GM23338 (cell line): ENCODE data around the gene SNRPA1.

Experiments
- CREB1 ChIP-seq: fragments of 250-450 bp; sonication (Bioruptor Pico); IDR thresholded peaks from 2 replicates; pipeline ENCODE4 v1.5.0; 2020; ENCODE audit warnings: low read depth, mild to moderate bottlenecking, moderate library complexity
- CTCF ChIP-seq, 2 experiments: fragments of 200-600 bp in 1 of 2; sonication (generic) in 1 of 2; conservative IDR thresholded peaks; 2 replicates each; pipeline versions ENCODE4 v1.5.1 to v1.6.1; 2016 to 2017; ENCODE audit warnings: antibody characterized with exemption in 2 of 2, low read depth in 2 of 2, mild to moderate bottlenecking in 2 of 2, moderate library complexity in 1 of 2
- ETS1 ChIP-seq: IDR thresholded peaks from 2 replicates; pipeline ENCODE4 v1.6.1; 2016; ENCODE audit warnings: antibody characterized with exemption
- EZH2 ChIP-seq: fragments of 200-600 bp; sonication (generic); IDR thresholded peaks from one replicate; pipeline ENCODE4 v1.8.0; 2017; ENCODE audit warnings: antibody characterized with exemption, mild to moderate bottlenecking, low read depth; ENCODE audit not compliant: unreplicated experiment
- EZH2phosphoT487 ChIP-seq: fragments of 200-600 bp; sonication (generic); IDR thresholded peaks from one replicate; pipeline ENCODE4 v1.8.1; 2018; ENCODE audit warnings: antibody characterized with exemption; ENCODE audit not compliant: unreplicated experiment
- JUNB ChIP-seq: IDR thresholded peaks from one replicate; pipeline ENCODE4 v1.6.1; 2016; ENCODE audit warnings: antibody characterized with exemption; ENCODE audit not compliant: unreplicated experiment
- NANOG ChIP-seq: IDR thresholded peaks from 2 replicates; pipeline ENCODE4 v1.6.1; 2016; ENCODE audit warnings: antibody characterized with exemption, borderline replicate concordance
- POLR2AphosphoS5 ChIP-seq: IDR thresholded peaks from 2 replicates; pipeline ENCODE4 v1.6.1; 2016; ENCODE audit warnings: antibody characterized with exemption, low read depth
- REST ChIP-seq: IDR thresholded peaks from one replicate; pipeline ENCODE4 v1.6.1; 2018; ENCODE audit warnings: antibody characterized with exemption; ENCODE audit not compliant: unreplicated experiment
- STAT1 ChIP-seq: IDR thresholded peaks from one replicate; pipeline ENCODE4 v1.6.1; 2016; ENCODE audit warnings: antibody characterized with exemption; ENCODE audit not compliant: unreplicated experiment
- ZNF114 ChIP-seq: fragments of 250-450 bp; sonication (Bioruptor Pico); IDR thresholded peaks from 2 replicates; pipeline ENCODE4 v1.5.0; 2020; ENCODE audit warnings: mild to moderate bottlenecking, moderate library complexity
- ZNF331 ChIP-seq: fragments of 250-450 bp; sonication (Bioruptor Pico); IDR thresholded peaks from 2 replicates; pipeline ENCODE4 v1.5.0; 2020; ENCODE audit warnings: low read depth, mild to moderate bottlenecking, moderate library complexity
- ZNF462 ChIP-seq: fragments of 250-450 bp; sonication (Bioruptor Pico); IDR thresholded peaks from 2 replicates; pipeline ENCODE4 v1.5.0; 2020; ENCODE audit warnings: mild to moderate bottlenecking, moderate library complexity

GRCh38 chr15:101242160-101242998 lies 52.7 kb downstream of the SNRPA1 start:
- TF ChIP-seq CTCF (conservative IDR thresholded peaks at IDR 0.05; ENCODE audit: low read depth in 2 of 2) (no peak), REST (no peak), EZH2phosphoT487 (no peak), POLR2AphosphoS5 (no peak), CREB1 (CRISPR knock-in tag) (no peak), EZH2 (no peak), ZNF331 (CRISPR knock-in tag) (no peak), JUNB (no peak), ETS1 (no peak), STAT1 (no peak), ZNF462 (no peak), NANOG (no peak), ZNF114 (no peak)
